Measurements from ENCODE around the gene RHOH.

DNA sequence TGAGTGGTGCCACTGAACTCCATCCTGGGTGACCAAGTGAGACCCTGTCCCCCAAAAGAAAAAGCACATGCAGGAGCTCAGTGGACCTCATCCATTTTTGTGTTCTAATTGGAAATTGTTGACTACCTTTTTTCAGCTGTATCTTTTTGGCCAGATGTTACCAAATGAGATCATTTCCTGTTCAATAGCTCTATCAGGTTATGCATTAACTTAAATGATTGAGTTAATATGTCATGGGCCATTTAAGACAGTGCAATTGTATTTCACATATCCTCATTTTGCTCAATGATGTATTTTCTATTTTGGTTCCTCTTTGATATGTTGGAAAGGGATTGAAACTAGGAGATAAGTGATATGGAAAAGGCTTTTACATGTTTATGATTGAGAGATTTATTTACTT is 26.2 kb upstream of the RHOH start:
- TF ChIP-seq, protein P1, sequence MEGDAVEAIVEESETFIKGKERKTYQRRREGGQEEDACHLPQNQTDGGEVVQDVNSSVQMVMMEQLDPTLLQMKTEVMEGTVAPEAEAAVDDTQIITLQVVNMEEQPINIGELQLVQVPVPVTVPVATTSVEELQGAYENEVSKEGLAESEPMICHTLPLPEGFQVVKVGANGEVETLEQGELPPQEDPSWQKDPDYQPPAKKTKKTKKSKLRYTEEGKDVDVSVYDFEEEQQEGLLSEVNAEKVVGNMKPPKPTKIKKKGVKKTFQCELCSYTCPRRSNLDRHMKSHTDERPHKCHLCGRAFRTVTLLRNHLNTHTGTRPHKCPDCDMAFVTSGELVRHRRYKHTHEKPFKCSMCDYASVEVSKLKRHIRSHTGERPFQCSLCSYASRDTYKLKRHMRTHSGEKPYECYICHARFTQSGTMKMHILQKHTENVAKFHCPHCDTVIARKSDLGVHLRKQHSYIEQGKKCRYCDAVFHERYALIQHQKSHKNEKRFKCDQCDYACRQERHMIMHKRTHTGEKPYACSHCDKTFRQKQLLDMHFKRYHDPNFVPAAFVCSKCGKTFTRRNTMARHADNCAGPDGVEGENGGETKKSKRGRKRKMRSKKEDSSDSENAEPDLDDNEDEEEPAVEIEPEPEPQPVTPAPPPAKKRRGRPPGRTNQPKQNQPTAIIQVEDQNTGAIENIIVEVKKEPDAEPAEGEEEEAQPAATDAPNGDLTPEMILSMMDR (conservative IDR thresholded peaks at IDR 0.05; ENCODE audit: low read length): no peak
- TF ChIP-seq EZH2phosphoT487 (IDR thresholded peaks at IDR 0.05; ENCODE audit: borderline replicate concordance, low read depth, low read length): no peak

Measured in OCI-LY7 (cell line).